Tibial nerve (tissue), 4 donors: ENCODE results near the gene PHF20. TPM values are rescaled to one million over a fixed set of nuclear protein-coding genes. Genes with fewer than 3 reads are reported as not detected.

Experiments
- DNase-seq, 2 donors: peaks; one replicate each; pipeline ENCODE4 v3.0.0-alpha.2; 2019; ENCODE audit warnings: low spot score in 2 of 2
- H3K27ac ChIP-seq, 4 donors: fragments of 200-600 bp; sonication (generic) in 3 of 4; one replicate each; pipeline ENCODE4 v1.5.1; 2017 to 2019; ENCODE audit warnings: mild to moderate bottlenecking in 1 of 4
- H3K27me3 ChIP-seq, 2 donors: fragments of 200-600 bp; sonication (generic) in 1 of 2; one replicate each; pipeline versions ENCODE4 v1.5.1 to v1.6.0; 2017 to 2019
- H3K36me3 ChIP-seq, 3 donors: fragments of 200-600 bp; sonication (generic); one replicate each; pipeline ENCODE4 v1.5.1; 2018 to 2019
- H3K4me1 ChIP-seq, 4 donors: fragments of 200-600 bp; sonication (generic) in 3 of 4; one replicate each; pipeline ENCODE4 v1.5.1; 2017 to 2019
- H3K4me3 ChIP-seq, 4 donors: fragments of 200-600 bp; sonication (generic) in 3 of 4; one replicate each; pipeline ENCODE4 v1.5.1; 2017 to 2019; ENCODE audit warnings: mild to moderate bottlenecking in 1 of 4, moderate library complexity in 1 of 4
- H3K9me3 ChIP-seq, 4 donors: fragments of 200-600 bp; sonication (generic) in 3 of 4; one replicate each; pipeline ENCODE4 v1.5.1; 2017 to 2019
- EP300 ChIP-seq, 2 donors: sonication (generic); formaldehyde crosslinking; IDR thresholded peaks; one replicate each; pipeline ENCODE4 v1.6.1; 2017; ENCODE audit warnings: antibody characterized with exemption in 2 of 2, mild to moderate bottlenecking in 1 of 2
- POLR2A ChIP-seq, 2 donors: fragments of 450-650 bp; IDR thresholded peaks; one replicate each; pipeline ENCODE4 v1.6.1; 2017; ENCODE audit warnings: antibody characterized with exemption in 2 of 2, mild to moderate bottlenecking in 2 of 2, moderate library complexity in 2 of 2
- WGBS, 2 donors: methylation state at CpG; one replicate each; pipeline ENCODE4 v1.1.5; 2018; 5-methylcytosine and 5-hydroxymethylcytosine counted together
- total RNA-seq, 4 donors: library from RNA; depleted of rRNA; stranded (reverse); fragments of >200 nt; gene quantifications; one replicate each; pipeline ENCODE4 v1.1.0, GENCODE V29; 2016
- TF ChIP-seq, protein P1 (sequence below), 5 experiments: fragments of 200-600 bp in 3 of 5; fragments of 450-650 bp in 2 of 5; sonication (generic) in 3 of 5; IDR thresholded peaks; one replicate each; pipeline ENCODE4 v1.5.1; 2016 to 2019; ENCODE audit warnings: antibody characterized with exemption in 5 of 5, mild to moderate bottlenecking in 3 of 5, moderate library complexity in 2 of 5

Gene PHF20
- total RNA-seq, 4 donors from 2014 or later = 30.0 to 76.8 (median 57.1) TPM

DNA sequence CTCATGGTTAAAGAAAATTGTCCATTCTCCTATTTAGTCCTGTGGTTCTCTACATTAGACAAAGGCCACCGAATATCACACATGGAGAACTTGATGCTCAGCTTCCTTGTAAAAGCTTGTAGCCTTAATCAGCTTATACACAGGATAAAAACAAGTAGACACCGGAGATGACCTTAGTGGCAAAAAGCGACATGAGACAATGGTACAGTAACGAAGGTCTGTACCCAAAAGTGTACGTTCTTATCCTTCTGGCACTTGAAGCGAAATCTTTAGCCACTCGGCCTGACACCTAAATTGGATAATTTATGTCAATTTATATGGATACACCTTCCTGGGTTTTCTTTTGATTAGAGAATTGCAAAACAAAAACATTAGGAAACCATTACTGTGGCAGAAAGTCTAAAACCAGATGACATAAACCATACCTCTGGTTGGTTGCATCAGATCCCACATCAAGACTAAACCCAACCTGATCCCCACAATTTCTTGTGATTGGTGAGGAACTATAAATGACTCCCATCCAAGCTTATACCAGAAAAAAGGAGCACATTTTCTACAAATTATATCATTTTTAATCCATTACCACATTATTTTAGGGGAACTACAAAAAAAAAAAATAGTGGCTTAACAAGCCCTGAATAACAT, 35.9 kb upstream of the PHF20 start:
- peaks cover 0 to 87% (median 25%) of the 10 kb centered on the region in 3 donors for H3K36me3 ChIP-seq
- no peak for DNase-seq
- peaks cover 14 to 84% (median 45%) of the 10 kb centered on the region in 4 donors for H3K4me1 ChIP-seq
- no peaks in the 10 kb centered on the region for H3K27me3 ChIP-seq
- H3K27ac ChIP-seq = peak overlapping the region in 1 of 4 donors; percentile 22
- TF ChIP-seq POLR2A (IDR thresholded peaks at IDR 0.05) = no peak
- 45 to 57% methylated on average over 7 of the region's 7 CpGs for WGBS, 2 donors
- H3K4me3 ChIP-seq = no peak overlapping the region
- no peaks in the 10 kb centered on the region for H3K9me3 ChIP-seq

DNA sequence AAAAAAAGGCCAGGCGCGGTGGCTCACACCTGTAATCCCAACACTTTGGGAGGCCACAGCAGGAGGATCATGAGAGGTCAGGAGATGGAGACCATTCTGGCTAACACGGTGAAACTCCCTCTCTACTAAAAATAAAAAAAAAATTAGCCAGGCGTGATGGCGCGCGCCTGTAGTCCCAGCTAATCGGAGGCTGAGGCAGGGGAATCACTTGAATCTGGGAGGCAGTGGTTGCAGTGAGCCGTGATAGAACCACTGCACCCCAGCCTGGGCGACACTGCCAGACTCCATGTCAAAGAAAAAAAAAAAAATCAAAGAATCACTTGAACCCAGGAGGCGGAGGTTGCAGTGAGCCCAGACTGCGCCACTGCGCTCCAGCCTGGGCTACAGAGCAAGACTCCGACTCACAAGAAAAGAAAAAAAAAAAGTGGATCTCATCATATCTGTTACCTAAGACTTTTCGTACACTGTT, 33.9 kb upstream of the PHF20 start:
- Histone ChIP-seq H3K27me3 (no peaks in the 10 kb centered on the region), H3K9me3 (no peaks in the 10 kb centered on the region), H3K36me3 (peaks cover 0 to 68% (median 15%) of the 10 kb centered on the region in 3 donors), H3K4me3 (no peak overlapping the region), H3K4me1 (peaks cover 14 to 66% (median 44%) of the 10 kb centered on the region in 4 donors), H3K27ac (peak overlapping the region in 1 of 4 donors; percentile 97)
- WGBS, 2 donors = 94 to 95% methylated on average over 15 of the region's 15 CpGs
- DNase-seq = no peak
- TF ChIP-seq POLR2A (IDR thresholded peaks at IDR 0.05) (no peak), EP300 (IDR thresholded peaks at IDR 0.05) (no peak)
- TF ChIP-seq, protein P1, sequence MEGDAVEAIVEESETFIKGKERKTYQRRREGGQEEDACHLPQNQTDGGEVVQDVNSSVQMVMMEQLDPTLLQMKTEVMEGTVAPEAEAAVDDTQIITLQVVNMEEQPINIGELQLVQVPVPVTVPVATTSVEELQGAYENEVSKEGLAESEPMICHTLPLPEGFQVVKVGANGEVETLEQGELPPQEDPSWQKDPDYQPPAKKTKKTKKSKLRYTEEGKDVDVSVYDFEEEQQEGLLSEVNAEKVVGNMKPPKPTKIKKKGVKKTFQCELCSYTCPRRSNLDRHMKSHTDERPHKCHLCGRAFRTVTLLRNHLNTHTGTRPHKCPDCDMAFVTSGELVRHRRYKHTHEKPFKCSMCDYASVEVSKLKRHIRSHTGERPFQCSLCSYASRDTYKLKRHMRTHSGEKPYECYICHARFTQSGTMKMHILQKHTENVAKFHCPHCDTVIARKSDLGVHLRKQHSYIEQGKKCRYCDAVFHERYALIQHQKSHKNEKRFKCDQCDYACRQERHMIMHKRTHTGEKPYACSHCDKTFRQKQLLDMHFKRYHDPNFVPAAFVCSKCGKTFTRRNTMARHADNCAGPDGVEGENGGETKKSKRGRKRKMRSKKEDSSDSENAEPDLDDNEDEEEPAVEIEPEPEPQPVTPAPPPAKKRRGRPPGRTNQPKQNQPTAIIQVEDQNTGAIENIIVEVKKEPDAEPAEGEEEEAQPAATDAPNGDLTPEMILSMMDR (IDR thresholded peaks at IDR 0.05) = no peak

DNA sequence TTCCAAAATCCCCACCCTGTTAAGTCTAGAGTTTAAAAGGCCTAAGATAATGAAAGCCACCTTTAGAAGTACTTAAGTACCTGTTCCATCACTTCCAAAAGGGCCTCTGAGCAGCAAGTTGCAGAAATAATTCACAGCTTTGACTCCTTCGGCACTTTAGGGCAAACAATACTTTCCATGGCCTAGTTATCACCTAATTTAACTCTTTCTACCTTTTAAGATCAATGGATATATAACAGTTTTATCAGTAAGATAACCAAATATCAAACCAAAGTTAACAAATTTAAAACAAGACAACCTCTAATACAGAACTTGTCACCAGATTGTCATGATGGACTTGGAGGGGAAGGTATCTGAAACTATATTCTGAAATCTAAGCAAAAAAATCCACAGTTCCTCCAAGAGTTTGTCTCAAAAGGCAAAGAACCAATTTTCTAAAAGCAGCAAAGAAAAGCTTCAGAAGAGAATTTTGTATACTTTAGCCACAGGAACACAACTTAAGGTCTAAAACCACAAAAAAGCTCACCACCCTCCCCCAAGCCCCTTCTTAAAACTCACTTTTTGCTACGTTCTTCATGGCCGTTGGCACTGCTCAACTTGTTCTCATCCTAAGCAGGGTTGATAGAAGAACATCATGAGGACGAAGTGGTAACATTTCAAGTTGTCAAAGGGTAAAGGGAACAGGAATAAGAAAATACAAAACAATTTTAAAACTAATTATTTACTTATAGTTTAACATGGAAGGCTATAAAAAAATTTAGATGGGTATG, 33.2 kb upstream of the PHF20 start:
- Histone ChIP-seq H3K36me3 (peaks cover 0 to 61% (median 15%) of the 10 kb centered on the region in 3 donors), H3K9me3 (no peaks in the 10 kb centered on the region), H3K4me1 (peaks cover 14 to 70% (median 50%) of the 10 kb centered on the region in 4 donors), H3K27me3 (no peaks in the 10 kb centered on the region), H3K27ac (peak overlapping the region in 2 of 4 donors; percentile 18 to 97), H3K4me3 (no peak overlapping the region)
- DNase-seq = no peak
- TF ChIP-seq, protein P1 (IDR thresholded peaks at IDR 0.05) = no peak
- TF ChIP-seq EP300 (IDR thresholded peaks at IDR 0.05) (no peak), POLR2A (IDR thresholded peaks at IDR 0.05) (no peak)
- 56 to 58% methylated on average over 4 of the region's 4 CpGs for WGBS, 2 donors

DNA sequence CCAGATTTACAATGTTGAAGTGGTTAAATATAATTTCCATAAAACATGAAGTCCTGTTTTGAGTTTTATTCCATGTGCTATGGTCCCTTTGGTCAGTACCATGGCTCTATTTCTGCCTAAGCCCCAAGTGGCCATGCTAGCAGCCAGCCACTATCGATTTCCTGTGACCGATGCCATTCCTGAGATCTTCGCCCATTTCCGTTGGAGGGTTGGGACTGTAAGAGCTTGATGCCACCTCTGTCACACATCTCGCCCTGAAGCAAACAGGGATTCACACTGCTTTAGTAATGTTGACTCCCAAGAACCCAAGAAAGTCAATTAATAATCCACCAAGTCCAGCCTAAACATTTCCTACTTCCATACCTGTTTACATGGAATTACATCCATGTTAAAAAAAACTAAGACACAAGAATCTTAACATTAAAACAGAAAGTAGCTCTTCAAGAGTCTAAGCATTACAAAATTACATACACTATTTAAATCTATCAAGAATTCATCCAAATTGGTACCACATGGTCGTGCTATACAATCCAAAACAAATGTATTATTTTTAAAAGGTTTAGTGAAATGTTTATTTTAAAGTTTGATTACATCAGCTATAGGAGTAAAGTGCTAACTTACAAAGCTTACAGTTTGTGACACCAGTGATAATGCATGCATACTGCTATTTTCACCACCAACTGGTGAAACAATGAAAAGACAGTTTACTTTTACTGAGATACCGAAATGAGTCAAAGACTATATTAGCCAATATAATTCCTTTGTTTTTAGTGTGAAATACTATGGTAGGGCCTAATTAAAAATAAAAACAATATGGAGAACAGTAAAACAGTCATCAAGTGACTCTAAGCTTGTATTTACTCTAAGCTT, 32.3 kb upstream of the PHF20 start:
- TF ChIP-seq POLR2A (IDR thresholded peaks at IDR 0.05) = no peak
- TF ChIP-seq, protein P1 (IDR thresholded peaks at IDR 0.05) = peak in 2 of 5 experiments; percentile 7 to 13
- no peak for DNase-seq
- H3K4me3 ChIP-seq = peak overlapping the region in 3 of 4 donors; percentile 66 to 87 (median 79)
- peaks cover 0 to 52% (median 15%) of the 10 kb centered on the region in 3 donors for H3K36me3 ChIP-seq
- WGBS, 2 donors = 54 to 55% methylated on average over 7 of the region's 7 CpGs
- peak overlapping the region; percentile 97 to 100 (median 99) for H3K27ac ChIP-seq
- no peaks in the 10 kb centered on the region for H3K27me3 ChIP-seq
- peaks cover 14 to 65% (median 51%) of the 10 kb centered on the region in 4 donors for H3K4me1 ChIP-seq
- H3K9me3 ChIP-seq = no peaks in the 10 kb centered on the region
